Stimulated activated CD8-positive, alpha-beta memory T cell treated with anti-CD3 and anti-CD28 coated beads, Interleukin-2, amount 100 ng/mL, for 48 hours (primary cell): Measurements from ENCODE around the gene ANKRD63.

Experiments used
- DNase-seq, 2 donors: peaks; one replicate each; pipeline ENCODE4 v3.0.0-alpha.2; 2020; ENCODE audit warnings: low read depth in 2 of 2

Gene ANKRD63

GRCh38 chr15:40258544-40258943 lies 24.3 kb downstream of the ANKRD63 start:
- DNase-seq: no peak

- no peak for DNase-seq
Observed at GRCh38 chr15:40257656-40258450, 25.0 kb downstream of the ANKRD63 start.

GRCh38 chr15:40256638-40257235 lies 26.1 kb downstream of the ANKRD63 start:
- no peak for DNase-seq

GRCh38 chr15:40255033-40255432 lies 27.8 kb downstream of the ANKRD63 start:
- no peak for DNase-seq

GRCh38 chr15:40254452-40254851 lies 28.4 kb downstream of the ANKRD63 start:
- no peak for DNase-seq

- DNase-seq: no peak
Observed at GRCh38 chr15:40253167-40253790, 29.6 kb downstream of the ANKRD63 start.

- DNase-seq: no peak
Observed at GRCh38 chr15:40252438-40253166, 30.3 kb downstream of the ANKRD63 start.

GRCh38 chr15:40252141-40252437 lies 30.8 kb downstream of the ANKRD63 start:
- no peak for DNase-seq

GRCh38 chr15:40251486-40252140 lies 31.3 kb downstream of the ANKRD63 start:
- no peak for DNase-seq

- no peak for DNase-seq
Observed at GRCh38 chr15:40250771-40251483, 31.9 kb downstream of the ANKRD63 start.

GRCh38 chr15:40250304-40250656 lies 32.6 kb downstream of the ANKRD63 start:
- DNase-seq: no peak

GRCh38 chr15:40249477-40250303 lies 33.2 kb downstream of the ANKRD63 start:
- no peak for DNase-seq

GRCh38 chr15:40248006-40248783 lies 34.7 kb downstream of the ANKRD63 start:
- no peak for DNase-seq

- no peak for DNase-seq
Observed at GRCh38 chr15:40247406-40247971, 35.4 kb downstream of the ANKRD63 start.

GRCh38 chr15:40246496-40247280 lies 36.2 kb downstream of the ANKRD63 start:
- DNase-seq: no peak

- DNase-seq: no peak
Observed at GRCh38 chr15:40245666-40246450, 37.0 kb downstream of the ANKRD63 start.

GRCh38 chr15:40244961-40245523 lies 37.8 kb downstream of the ANKRD63 start:
- DNase-seq: no peak
